Amniotic stem cell (primary cell): ENCODE data around the gene FAM83C.

Experiments used
- DNase-seq: peaks from one replicate; lab custom pipeline; 2025; lab: John Stamatoyannopoulos, UW

Gene FAM83C

DNA sequence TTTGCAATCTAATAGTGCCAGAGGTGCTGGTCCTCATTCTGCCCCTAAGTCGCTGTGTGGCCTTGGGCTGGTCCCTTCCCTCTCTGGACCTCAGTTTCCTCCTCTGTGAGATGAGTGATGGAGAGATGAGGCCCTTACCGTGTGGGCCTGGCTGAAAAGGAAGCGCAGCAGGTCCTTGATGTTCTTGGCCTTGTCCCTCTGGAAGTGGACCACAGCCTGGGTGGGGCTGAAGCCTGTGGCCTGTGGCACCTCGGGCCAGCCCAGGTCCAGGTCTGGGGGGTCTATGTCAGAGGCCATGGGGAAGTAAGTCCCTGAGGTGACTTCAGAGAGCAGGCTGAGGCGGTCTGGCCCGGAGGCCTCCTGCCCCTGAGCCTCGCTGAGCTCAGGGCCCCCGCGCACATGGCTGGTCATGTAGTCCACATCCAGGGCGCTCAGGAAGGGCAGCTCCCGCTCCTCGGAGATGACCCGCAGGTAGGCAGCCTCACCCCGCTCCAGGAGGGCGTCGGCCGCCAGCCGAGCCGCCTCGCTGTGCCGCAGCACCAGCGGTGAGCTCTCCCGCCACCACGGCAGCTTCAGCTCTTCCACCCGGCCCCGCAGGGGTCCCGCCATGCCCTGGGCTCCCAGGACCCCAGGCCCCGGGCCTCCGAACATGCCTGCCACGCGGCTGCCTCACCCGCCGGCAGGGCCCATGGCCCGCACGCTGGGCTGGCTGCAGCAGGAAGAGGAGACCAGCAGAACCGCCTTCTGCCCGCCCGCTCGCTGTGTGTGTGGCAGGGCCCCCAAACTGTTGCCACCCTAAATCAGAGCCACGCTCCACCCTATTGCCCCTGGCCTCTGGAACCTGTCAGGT lies at the start of gene FAM83C:
FAM83C (minus strand) TSS at position 772 of the 850 bp plus-strand sequence; CDS start at position 651, 121 bp downstream.
- no peak for DNase-seq

DNA sequence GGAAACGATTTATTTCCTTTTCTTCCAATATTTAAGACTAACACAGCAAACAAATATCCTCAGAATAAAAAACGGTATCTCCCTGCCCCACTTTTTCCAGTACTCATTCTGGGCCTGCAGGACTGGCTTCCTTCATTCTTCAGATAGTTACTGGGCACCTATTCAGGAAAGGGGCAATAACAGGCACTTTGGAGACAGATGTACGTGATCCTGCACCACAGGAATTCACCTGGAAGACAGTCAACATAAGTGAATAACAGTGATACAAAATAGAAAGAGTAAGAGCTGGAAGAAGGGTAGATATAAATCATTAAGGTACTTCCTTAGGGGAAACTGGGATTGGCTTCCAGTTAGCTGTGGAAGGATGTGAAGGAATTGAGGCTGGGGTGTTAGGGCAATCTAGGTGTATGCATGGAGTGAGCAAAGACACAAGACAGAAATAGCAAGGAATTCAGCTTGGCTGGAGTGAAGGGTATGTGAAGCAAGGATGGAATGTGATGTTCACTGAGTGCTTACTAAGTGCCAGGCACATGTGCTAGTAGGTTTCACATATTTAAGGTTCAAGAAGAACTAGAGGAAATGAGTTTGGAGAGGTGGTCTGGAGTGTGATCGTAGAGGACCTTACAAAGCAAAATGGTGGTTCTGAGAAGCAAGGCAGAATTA lies 49.3 kb upstream of the FAM83C start:
- DNase-seq: no peak

- no peak for DNase-seq
Observed at GRCh38 chr20:35340436-35340835, 48.2 kb upstream of the FAM83C start.

DNA sequence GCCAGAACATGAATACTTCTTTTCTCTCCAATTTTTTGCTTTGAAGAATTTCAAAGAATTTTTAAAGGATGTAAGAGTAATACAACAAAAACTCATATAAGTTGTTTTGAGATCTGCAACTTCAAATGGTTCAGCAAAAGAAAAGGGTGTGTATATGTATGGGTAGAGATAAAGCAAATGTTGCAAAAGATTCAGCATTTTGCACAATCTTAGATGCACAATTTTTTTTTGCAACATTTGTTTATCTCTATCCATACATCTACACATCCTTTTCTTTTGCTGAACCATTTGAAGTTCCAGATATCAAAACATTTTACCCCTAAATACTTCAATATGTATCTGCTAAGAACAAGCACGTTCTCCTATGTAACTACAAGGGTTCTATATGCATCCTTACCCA lies 47.4 kb upstream of the FAM83C start:
- no peak for DNase-seq

DNA sequence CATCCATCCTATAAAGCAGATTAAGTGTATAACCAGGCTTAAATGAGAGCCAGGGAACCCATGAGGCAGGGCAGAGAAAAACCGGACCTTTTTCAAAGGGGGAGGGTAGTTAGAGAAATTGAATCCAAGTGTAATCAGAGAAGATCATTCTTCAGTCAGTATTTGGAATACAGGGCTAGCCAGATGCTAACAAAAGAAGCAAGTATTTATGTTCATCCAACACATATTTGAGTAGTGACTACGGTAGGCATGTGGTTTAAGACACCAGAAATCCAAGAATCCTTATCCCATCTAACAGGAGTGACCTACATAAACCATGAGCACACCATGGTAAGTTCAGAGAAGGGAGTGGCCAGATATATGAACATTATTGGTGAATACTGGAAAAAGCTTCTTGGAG lies 46.8 kb upstream of the FAM83C start:
- DNase-seq: peak; percentile 69

GRCh38 chr20:35334311-35335101 lies 42.3 kb upstream of the FAM83C start:
- DNase-seq: no peak

GRCh38 chr20:35333606-35334005 lies 41.4 kb upstream of the FAM83C start:
- DNase-seq: no peak

- DNase-seq: no peak
Observed at GRCh38 chr20:35332540-35333200, 40.4 kb upstream of the FAM83C start.

DNA sequence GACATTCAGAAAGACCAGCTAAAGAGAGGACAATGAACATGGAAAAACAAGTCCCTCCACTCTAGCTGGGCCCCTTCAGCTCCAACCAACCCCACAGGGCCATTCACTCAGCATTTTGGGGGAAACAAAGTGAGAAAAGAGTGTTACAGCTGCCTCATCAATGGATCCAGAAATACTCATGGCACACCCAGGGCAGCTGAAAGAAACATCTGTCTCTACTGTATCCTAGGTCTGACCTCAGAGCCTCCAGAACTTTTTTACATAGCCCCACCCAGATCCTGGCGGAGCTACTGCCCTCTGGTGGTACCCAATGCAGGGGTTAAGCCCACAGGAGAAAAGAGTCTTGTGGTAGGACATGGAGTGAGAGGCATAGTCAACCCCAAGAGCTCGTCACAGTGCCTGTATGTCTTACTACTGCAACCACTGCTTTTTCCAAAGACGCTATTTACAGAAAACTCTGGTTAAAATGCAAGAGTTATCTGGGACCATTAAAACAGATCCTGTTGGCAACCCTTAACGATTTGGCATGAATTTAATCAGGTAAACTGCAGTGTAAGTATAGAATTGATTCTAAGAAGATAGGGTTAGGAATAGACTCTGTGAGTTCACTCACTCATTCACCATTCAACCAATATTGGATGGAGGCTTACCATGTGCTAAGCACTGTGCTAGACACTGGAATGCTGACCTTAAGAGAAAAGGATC lies 37.4 kb upstream of the FAM83C start:
- no peak for DNase-seq

DNA sequence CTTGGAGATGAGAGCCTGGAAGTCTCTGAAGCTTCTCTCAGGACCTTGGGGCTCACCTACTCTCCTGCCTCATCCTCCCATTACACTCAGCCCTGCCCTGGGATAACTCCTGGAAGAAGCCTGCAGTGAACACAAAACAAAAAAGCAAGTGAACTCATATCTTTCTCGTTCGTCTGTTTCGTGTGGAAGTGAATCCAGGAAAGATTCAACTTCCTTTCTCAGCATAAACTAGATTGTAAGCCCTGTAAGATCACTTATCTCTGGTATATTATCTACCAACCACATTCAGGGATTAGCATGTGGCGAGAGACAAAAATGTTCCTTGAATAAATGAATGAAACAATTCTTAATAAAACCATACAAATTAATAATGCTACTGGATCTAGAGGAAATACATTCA lies 36.5 kb upstream of the FAM83C start:
- DNase-seq: no peak

GRCh38 chr20:35328095-35328685 lies 36.0 kb upstream of the FAM83C start:
- no peak for DNase-seq

- no peak for DNase-seq
Observed at GRCh38 chr20:35327074-35327976, 35.1 kb upstream of the FAM83C start.

DNA sequence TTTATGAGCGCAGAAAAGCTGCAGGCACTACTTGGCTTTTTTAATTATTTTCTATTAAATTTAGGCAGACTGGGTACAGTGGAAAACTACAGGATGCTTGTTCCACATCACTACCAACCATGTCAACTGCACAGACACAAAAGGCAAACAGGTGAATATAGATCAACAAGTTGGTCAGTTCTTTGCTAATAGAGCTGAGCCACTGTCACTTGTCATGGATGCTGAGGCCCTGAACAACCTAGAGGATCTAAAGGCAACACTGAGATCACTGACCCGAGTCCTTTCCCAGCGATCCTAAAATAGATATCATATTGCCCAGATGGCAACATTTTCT lies 34.5 kb upstream of the FAM83C start:
- no peak for DNase-seq

DNA sequence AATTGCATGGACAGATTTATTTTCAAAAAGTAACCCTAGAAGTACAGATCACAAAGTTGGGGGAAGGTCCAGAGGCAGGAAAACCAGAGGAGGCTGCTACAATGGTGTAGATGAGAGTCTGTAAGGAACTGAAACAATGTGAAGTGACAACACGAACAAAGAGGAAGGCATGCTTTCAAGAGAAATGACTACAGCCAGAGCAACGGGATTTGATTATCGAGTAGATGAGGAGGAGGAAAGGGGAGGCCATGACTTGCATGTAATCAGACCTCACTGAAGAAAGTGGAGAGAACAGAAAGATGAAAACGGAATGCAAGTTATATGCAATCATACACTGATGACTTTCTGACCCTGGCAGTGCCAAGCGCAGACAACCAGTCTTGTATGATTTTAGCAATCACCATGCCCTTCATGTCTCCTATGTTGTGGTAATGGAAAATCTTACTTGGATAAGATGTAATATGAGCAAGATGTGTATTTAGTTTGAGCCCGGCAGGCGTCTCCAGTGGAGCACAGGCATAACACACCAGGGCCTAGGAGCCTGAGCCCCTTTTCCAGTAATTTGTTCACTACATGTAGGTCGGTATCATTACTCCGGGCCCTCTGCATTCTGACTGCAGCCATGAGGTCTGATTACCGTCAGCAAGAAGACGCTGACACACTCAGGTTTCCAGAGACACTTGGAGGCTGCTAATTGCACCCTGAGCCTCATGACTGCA lies 34.0 kb upstream of the FAM83C start:
- DNase-seq: no peak

DNA sequence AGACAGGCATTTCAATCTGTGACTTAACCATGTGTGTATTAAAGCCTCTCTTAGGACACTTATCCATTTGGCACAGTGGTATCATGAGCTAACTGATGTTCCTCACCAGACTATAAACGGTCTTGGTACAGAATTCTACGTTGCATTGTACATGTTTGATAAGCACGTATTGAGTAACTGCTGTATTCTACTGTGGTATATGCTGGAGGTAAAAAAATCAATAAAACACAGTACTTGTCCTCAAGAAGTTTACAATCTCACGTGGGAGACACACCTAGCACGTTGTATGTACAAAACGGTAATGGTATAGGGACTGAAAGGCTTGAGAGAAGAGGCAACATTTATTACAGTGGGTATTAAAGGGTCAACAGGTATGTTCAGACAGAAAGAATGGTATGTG lies 33.2 kb upstream of the FAM83C start:
- no peak for DNase-seq

- no peak for DNase-seq
Observed at GRCh38 chr20:35320396-35321126, 28.3 kb upstream of the FAM83C start.

DNA sequence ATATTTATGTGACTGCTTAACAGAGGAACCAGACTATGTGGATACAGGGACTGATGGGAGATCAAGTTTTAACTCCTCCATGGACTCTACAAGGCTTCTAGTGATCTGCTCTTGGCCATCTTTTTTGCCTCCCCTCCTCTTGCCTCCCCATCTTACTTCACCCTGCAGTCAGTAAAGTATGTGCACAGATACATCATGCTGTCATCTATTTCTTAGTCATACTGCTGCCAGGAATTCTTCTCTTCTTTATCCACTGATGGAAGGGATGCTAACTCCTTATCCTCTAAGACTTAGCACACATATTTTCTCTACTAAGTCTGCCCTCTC lies 27.6 kb upstream of the FAM83C start:
- DNase-seq: no peak

DNA sequence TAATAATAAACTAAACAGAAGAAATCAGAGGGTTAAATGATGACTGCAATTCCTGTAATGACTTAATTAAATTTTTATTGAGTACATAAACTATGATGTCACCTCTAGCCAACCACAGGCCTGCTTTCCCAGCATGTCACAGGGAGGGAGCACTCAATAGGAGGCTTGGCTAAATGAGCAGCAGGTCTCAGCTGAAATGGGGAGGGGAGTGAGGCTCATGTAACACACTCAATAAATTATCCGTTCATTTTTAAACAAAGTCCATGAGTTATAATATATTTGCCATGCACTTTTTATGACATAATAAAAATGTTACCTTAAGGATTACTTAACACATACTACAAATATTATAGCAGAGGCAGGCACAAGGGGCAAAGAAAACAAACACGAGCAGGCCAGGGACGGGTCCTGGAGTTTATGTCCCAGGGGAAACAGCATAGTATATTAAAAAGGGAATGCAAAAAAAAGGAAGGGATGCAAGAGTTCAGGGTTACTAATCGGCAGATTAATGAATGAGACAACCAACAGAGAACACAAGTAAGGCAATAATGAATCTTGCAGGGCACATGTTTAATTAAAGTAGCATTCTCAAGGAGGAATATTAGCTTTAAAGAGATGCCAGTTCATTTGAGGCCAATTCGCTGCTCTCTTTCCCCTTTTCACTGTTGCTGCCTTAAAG lies 27.1 kb upstream of the FAM83C start:
- no peak for DNase-seq
